Stomach (tissue), 4 donors: ENCODE results near the gene NEUROG1.

Source experiments
- EP300 ChIP-seq: sonication (generic); formaldehyde crosslinking; IDR thresholded peaks from one replicate; pipeline ENCODE4 v1.6.1; 2017; ENCODE audit warnings: antibody characterized with exemption
- POLR2A ChIP-seq, 4 donors: fragments of 450-650 bp; IDR thresholded peaks; one replicate each; pipeline ENCODE4 v1.6.1; 2016; ENCODE audit warnings: antibody characterized with exemption in 4 of 4, control low read depth in 2 of 4, mild to moderate bottlenecking in 1 of 4, moderate library complexity in 1 of 4
- POLR2AphosphoS5 ChIP-seq, 3 donors: sonication (generic); formaldehyde crosslinking; IDR thresholded peaks; one replicate each; pipeline ENCODE4 v1.6.1; 2016; ENCODE audit warnings: antibody characterized with exemption in 3 of 3
- TF ChIP-seq, protein P1 (sequence below), 7 experiments: fragments of 450-650 bp in 4 of 7; fragments of 200-600 bp in 3 of 7; sonication (generic) in 3 of 7; IDR thresholded peaks; one replicate each; pipeline ENCODE4 v1.5.1; 2016 to 2019; ENCODE audit warnings: antibody characterized with exemption in 7 of 7, control low read depth in 2 of 7, mild to moderate bottlenecking in 1 of 7

- TF ChIP-seq POLR2A (IDR thresholded peaks at IDR 0.05) (no peak), POLR2AphosphoS5 (IDR thresholded peaks at IDR 0.05) (no peak), EP300 (no peak)
- TF ChIP-seq, protein P1, sequence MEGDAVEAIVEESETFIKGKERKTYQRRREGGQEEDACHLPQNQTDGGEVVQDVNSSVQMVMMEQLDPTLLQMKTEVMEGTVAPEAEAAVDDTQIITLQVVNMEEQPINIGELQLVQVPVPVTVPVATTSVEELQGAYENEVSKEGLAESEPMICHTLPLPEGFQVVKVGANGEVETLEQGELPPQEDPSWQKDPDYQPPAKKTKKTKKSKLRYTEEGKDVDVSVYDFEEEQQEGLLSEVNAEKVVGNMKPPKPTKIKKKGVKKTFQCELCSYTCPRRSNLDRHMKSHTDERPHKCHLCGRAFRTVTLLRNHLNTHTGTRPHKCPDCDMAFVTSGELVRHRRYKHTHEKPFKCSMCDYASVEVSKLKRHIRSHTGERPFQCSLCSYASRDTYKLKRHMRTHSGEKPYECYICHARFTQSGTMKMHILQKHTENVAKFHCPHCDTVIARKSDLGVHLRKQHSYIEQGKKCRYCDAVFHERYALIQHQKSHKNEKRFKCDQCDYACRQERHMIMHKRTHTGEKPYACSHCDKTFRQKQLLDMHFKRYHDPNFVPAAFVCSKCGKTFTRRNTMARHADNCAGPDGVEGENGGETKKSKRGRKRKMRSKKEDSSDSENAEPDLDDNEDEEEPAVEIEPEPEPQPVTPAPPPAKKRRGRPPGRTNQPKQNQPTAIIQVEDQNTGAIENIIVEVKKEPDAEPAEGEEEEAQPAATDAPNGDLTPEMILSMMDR (IDR thresholded peaks at IDR 0.05) = no peak
Observed at GRCh38 chr5:135492319-135492626, 43.5 kb downstream of the NEUROG1 start.
